ENCODE results near the gene C1orf74. TPM values are rescaled to one million over a fixed set of nuclear protein-coding genes. Genes with fewer than 3 reads are reported as not detected.
A peak's percentile ranks its signal among the peaks of the same experiment; 100 is the strongest.

The C1orf74 gene
- total and polyA plus RNA-seq, 4 donors = 0.82 to 1.8 (median 1.1) TPM

- no peaks in the 10 kb centered on the region for H3K36me3 ChIP-seq (ENCODE audit: control insufficient read depth in 4 of 4, insufficient read depth in 3 of 4, low read depth in 1 of 4, low read length in 3 of 4)
- peak overlapping the region; percentile 35 to 45 for H3K27ac ChIP-seq (ENCODE audit: low read depth in 1 of 2, low read length in 2 of 2)
- WGBS = 85% methylated on average over 9 of the region's 9 CpGs
- no peak overlapping the region for H3K9ac ChIP-seq (ENCODE audit: low read depth in 1 of 2, low read length in 2 of 2)
- H3K4me1 ChIP-seq (ENCODE audit: control insufficient read depth in 4 of 4, insufficient read depth in 4 of 4, low read length in 3 of 4) = peaks cover 0 to 1% (median 0%) of the 10 kb centered on the region in 4 donors
- no peak for DNase-seq (ENCODE audit: low spot score)
- H3K4me3 ChIP-seq (ENCODE audit: low read depth in 1 of 3, low read length in 3 of 3) = peak overlapping the region in 1 of 3 donors; percentile 7
- TF ChIP-seq JUND (IDR thresholded peaks at IDR 0.05) (no peak), GABPA (IDR thresholded peaks at IDR 0.05 in 1 of 2, conservative IDR thresholded peaks at IDR 0.05 in 1 of 2) (no peak), REST (IDR thresholded peaks at IDR 0.05) (no peak), NR2F2 (IDR thresholded peaks at IDR 0.05) (no peak), EGR1 (IDR thresholded peaks at IDR 0.05; ENCODE audit: low read depth in 2 of 2) (no peak), SP1 (IDR thresholded peaks at IDR 0.05) (no peak), HNF4A (conservative IDR thresholded peaks at IDR 0.05) (no peak), RAD21 (IDR thresholded peaks at IDR 0.05) (no peak), ZBTB33 (IDR thresholded peaks at IDR 0.05) (no peak), HNF4G (IDR thresholded peaks at IDR 0.05) (no peak), FOXA2 (IDR thresholded peaks at IDR 0.05) (no peak), ATF3 (IDR thresholded peaks at IDR 0.05) (no peak), MAX (IDR thresholded peaks at IDR 0.05) (no peak), TAF1 (conservative IDR thresholded peaks at IDR 0.05) (no peak), YY1 (IDR thresholded peaks at IDR 0.05) (no peak), FOXA1 (IDR thresholded peaks at IDR 0.05) (no peak), CTCF (IDR thresholded peaks at IDR 0.05; ENCODE audit: low read depth, low read length, missing input control) (no peak), RXRA (IDR thresholded peaks at IDR 0.05) (no peak)
- H3K27me3 ChIP-seq (ENCODE audit: control insufficient read depth in 4 of 4, insufficient read depth in 4 of 4, low read length in 3 of 4) = no peaks in the 10 kb centered on the region
- no peaks in the 10 kb centered on the region for H3K9me3 ChIP-seq (ENCODE audit: control insufficient read depth in 4 of 4, low read length in 3 of 4)
Observed at GRCh38 chr1:209768354-209768774, 16.0 kb downstream of the C1orf74 start.
